Neural progenitor cell (in vitro differentiated cells): Measurements from ENCODE around the gene NUDT22. TPM values are rescaled to one million over a fixed set of nuclear protein-coding genes. Genes with fewer than 3 reads are reported as not detected.

Source experiments
- DNase-seq: peaks from one replicate; pipeline ENCODE4 v3.0.0-alpha.2; 2016; ENCODE audit warnings: low spot score
- H2AFZ ChIP-seq: fragments of 200-600 bp; sonication (generic); replicated peaks from 2 replicates; pipeline ENCODE4 v1.6.1; 2016; ENCODE audit warnings: antibody characterized with exemption
- H3F3A ChIP-seq: fragments of 200-600 bp; sonication (generic); 2 replicates; pipeline ENCODE4 v1.6.1; 2016; ENCODE audit warnings: antibody characterized with exemption, low read depth
- H3K27ac ChIP-seq: fragments of 200-600 bp; sonication (generic); 2 replicates; pipeline ENCODE4 v1.5.1; 2016; ENCODE audit warnings: mild to moderate bottlenecking
- H3K27me3 ChIP-seq: fragments of 200-600 bp; sonication (generic); 2 replicates; pipeline ENCODE4 v1.6.1; 2016; ENCODE audit warnings: mild to moderate bottlenecking, moderate library complexity
- H3K36me3 ChIP-seq: fragments of 200-600 bp; sonication (generic); 2 replicates; pipeline ENCODE4 v1.5.1; 2016
- H3K4me1 ChIP-seq: fragments of 200-600 bp; sonication (generic); 2 replicates; pipeline ENCODE4 v1.6.1; 2016; ENCODE audit warnings: mixed run types
- H3K4me2 ChIP-seq: fragments of 200-600 bp; sonication (generic); 2 replicates; pipeline ENCODE4 v1.6.1; 2016
- H3K4me3 ChIP-seq: fragments of 200-600 bp; sonication (generic); 2 replicates; pipeline ENCODE4 v1.5.1; 2016
- H3K79me2 ChIP-seq: fragments of 200-600 bp; sonication (generic); 2 replicates; pipeline ENCODE4 v1.6.1; 2016; ENCODE audit warnings: low read depth
- H3K9ac ChIP-seq: fragments of 200-600 bp; sonication (generic); 2 replicates; pipeline ENCODE4 v1.6.1; 2016
- H3K9me3 ChIP-seq: fragments of 200-600 bp; sonication (generic); 2 replicates; pipeline ENCODE4 v1.5.1; 2016; ENCODE audit warnings: low read depth
- H4K20me1 ChIP-seq: fragments of 200-600 bp; sonication (generic); 2 replicates; pipeline ENCODE4 v1.6.1; 2016; ENCODE audit warnings: low read depth
- H3K27ac Mint-ChIP-seq: 3 replicates; pipeline ENCODE4 v1.8.0; 2021; ENCODE audit warnings: mixed read lengths
- H3K27me3 Mint-ChIP-seq: 2 replicates; pipeline ENCODE4 v1.8.0; 2022; ENCODE audit warnings: low read depth, mild to moderate bottlenecking, inconsistent platforms, moderate library complexity, mixed read lengths; ENCODE audit not compliant: insufficient read depth
- H3K36me3 Mint-ChIP-seq: 3 replicates; pipeline ENCODE4 v1.8.0; 2021; ENCODE audit warnings: mixed read lengths
- H3K4me1 Mint-ChIP-seq: 3 replicates; pipeline ENCODE4 v1.8.0; 2021; ENCODE audit warnings: mixed read lengths
- H3K4me3 Mint-ChIP-seq: 3 replicates; pipeline ENCODE4 v1.8.0; 2021; ENCODE audit warnings: mild to moderate bottlenecking, moderate library complexity, mixed read lengths
- H3K9me3 Mint-ChIP-seq: 3 replicates; pipeline ENCODE4 v1.8.0; 2020; ENCODE audit warnings: mixed read lengths
- EZH2 ChIP-seq: fragments of 200-600 bp; sonication (generic); IDR thresholded peaks from 2 replicates; pipeline ENCODE4 v1.6.1; 2017; ENCODE audit warnings: antibody characterized with exemption, mild to moderate bottlenecking, moderate library complexity
- EZH2phosphoT487 ChIP-seq: fragments of 200-600 bp; sonication (generic); IDR thresholded peaks from 2 replicates; pipeline ENCODE4 v1.6.1; 2017; ENCODE audit warnings: antibody characterized with exemption
- total RNA-seq: library from RNA; depleted of rRNA; stranded (reverse); fragments of >200 nt; gene quantifications from 2 replicates; pipeline ENCODE4 v1.2.3, GENCODE V29; 2015; ENCODE audit warnings: low replicate concordance
- TF ChIP-seq, protein P1 (sequence below): fragments of 200-600 bp; sonication (generic); IDR thresholded peaks from 2 replicates; pipeline ENCODE4 v1.5.1; 2017; ENCODE audit warnings: antibody characterized with exemption, mild to moderate bottlenecking

Gene NUDT22
- total RNA-seq, 1 donor from 2014 or later, result 23.5 TPM

- Histone ChIP-seq H3F3A (peaks cover 34% of the 10 kb centered on the region), H3K36me3 (no peaks in the 10 kb centered on the region), H3K27ac (no peak overlapping the region), H3K9me3 (no peaks in the 10 kb centered on the region), H3K27me3 (no peaks in the 10 kb centered on the region), H3K79me2 (peaks cover 11% of the 10 kb centered on the region), H4K20me1 (peaks cover 25% of the 10 kb centered on the region), H3K4me1 (peaks cover 28% of the 10 kb centered on the region), H3K9ac (no peak overlapping the region), H3K4me2 (no peak overlapping the region), H3K4me3 (no peak overlapping the region), H2AFZ (no peak overlapping the region)
- peak overlapping the region; percentile 95 for H3K4me3 Mint-ChIP-seq
- no peak for DNase-seq
- no peak overlapping the region for H3K27ac Mint-ChIP-seq
- peaks cover 15% of the 10 kb centered on the region for H3K27me3 Mint-ChIP-seq
- H3K9me3 Mint-ChIP-seq, result no peaks in the 10 kb centered on the region
- peaks cover 35% of the 10 kb centered on the region for H3K4me1 Mint-ChIP-seq
- H3K36me3 Mint-ChIP-seq, result peaks cover 6% of the 10 kb centered on the region
- TF ChIP-seq EZH2phosphoT487, result no peak
- TF ChIP-seq, protein P1, sequence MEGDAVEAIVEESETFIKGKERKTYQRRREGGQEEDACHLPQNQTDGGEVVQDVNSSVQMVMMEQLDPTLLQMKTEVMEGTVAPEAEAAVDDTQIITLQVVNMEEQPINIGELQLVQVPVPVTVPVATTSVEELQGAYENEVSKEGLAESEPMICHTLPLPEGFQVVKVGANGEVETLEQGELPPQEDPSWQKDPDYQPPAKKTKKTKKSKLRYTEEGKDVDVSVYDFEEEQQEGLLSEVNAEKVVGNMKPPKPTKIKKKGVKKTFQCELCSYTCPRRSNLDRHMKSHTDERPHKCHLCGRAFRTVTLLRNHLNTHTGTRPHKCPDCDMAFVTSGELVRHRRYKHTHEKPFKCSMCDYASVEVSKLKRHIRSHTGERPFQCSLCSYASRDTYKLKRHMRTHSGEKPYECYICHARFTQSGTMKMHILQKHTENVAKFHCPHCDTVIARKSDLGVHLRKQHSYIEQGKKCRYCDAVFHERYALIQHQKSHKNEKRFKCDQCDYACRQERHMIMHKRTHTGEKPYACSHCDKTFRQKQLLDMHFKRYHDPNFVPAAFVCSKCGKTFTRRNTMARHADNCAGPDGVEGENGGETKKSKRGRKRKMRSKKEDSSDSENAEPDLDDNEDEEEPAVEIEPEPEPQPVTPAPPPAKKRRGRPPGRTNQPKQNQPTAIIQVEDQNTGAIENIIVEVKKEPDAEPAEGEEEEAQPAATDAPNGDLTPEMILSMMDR, result no peak
- no peak for TF ChIP-seq EZH2
Measured at GRCh38 chr11:64253481-64253880, 27.4 kb downstream of the NUDT22 start.

GRCh38 chr11:64254326-64254725 lies 28.3 kb downstream of the NUDT22 start:
- H3K4me1 Mint-ChIP-seq, result peaks cover 27% of the 10 kb centered on the region
- peaks cover 8% of the 10 kb centered on the region for H3K36me3 Mint-ChIP-seq
- no peak overlapping the region for H3K4me3 Mint-ChIP-seq
- no peaks in the 10 kb centered on the region for H3K36me3 ChIP-seq
- H3K4me2 ChIP-seq, result no peak overlapping the region
- no peak overlapping the region for H2AFZ ChIP-seq
- H3K9ac ChIP-seq, result no peak overlapping the region
- TF ChIP-seq, protein P1, result no peak
- TF ChIP-seq EZH2 (no peak), EZH2phosphoT487 (no peak)
- peaks cover 24% of the 10 kb centered on the region for H3K4me1 ChIP-seq
- H3K9me3 Mint-ChIP-seq, result no peaks in the 10 kb centered on the region
- DNase-seq, result no peak
- no peak overlapping the region for H3K27ac Mint-ChIP-seq
- H3F3A ChIP-seq, result peaks cover 26% of the 10 kb centered on the region
- H4K20me1 ChIP-seq, result peaks cover 25% of the 10 kb centered on the region
- peaks cover 10% of the 10 kb centered on the region for H3K27me3 Mint-ChIP-seq
- no peaks in the 10 kb centered on the region for H3K9me3 ChIP-seq
- H3K4me3 ChIP-seq, result no peak overlapping the region
- H3K27ac ChIP-seq, result no peak overlapping the region
- peaks cover 11% of the 10 kb centered on the region for H3K79me2 ChIP-seq
- H3K27me3 ChIP-seq, result no peaks in the 10 kb centered on the region

- Histone ChIP-seq H3K27ac (no peak overlapping the region), H3K36me3 (no peaks in the 10 kb centered on the region), H3K4me3 (no peak overlapping the region), H3K79me2 (peaks cover 11% of the 10 kb centered on the region), H2AFZ (no peak overlapping the region), H3K9ac (no peak overlapping the region), H3K4me2 (no peak overlapping the region), H3K4me1 (peaks cover 13% of the 10 kb centered on the region), H3K9me3 (no peaks in the 10 kb centered on the region), H4K20me1 (peaks cover 25% of the 10 kb centered on the region), H3K27me3 (no peaks in the 10 kb centered on the region), H3F3A (peaks cover 15% of the 10 kb centered on the region)
- Mint-ChIP-seq H3K9me3 (no peaks in the 10 kb centered on the region), H3K4me1 (peaks cover 17% of the 10 kb centered on the region), H3K36me3 (peaks cover 17% of the 10 kb centered on the region), H3K4me3 (no peak overlapping the region), H3K27ac (no peak overlapping the region), H3K27me3 (peaks cover 13% of the 10 kb centered on the region)
- TF ChIP-seq, protein P1, result no peak
- TF ChIP-seq EZH2phosphoT487 (no peak), EZH2 (no peak)
- DNase-seq, result no peak
Measured at GRCh38 chr11:64255135-64256128, 29.4 kb downstream of the NUDT22 start.
